GM18499 (cell line): ENCODE results near the gene RGS7.
"Not testable (repeated sequence)": the region's sequence is repeated elsewhere in the genome, so short reads cannot be mapped to it uniquely, and the experiment has no call there.

Experiments used
- ATAC-seq: cut with Tn5 transposase; IDR thresholded peaks from one replicate; pipeline ENCODE4 v1.9.1; 2021; ENCODE audit warnings: moderate number of reproducible peaks; ENCODE audit not compliant: insufficient read depth, unreplicated experiment

RGS7 gene

GRCh38 chr1:241156231-241156965 is 200.6 kb downstream of the RGS7 start:
- ATAC-seq, result no peak

GRCh38 chr1:241145881-241146280 is 211.1 kb downstream of the RGS7 start:
- no peak for ATAC-seq

DNA sequence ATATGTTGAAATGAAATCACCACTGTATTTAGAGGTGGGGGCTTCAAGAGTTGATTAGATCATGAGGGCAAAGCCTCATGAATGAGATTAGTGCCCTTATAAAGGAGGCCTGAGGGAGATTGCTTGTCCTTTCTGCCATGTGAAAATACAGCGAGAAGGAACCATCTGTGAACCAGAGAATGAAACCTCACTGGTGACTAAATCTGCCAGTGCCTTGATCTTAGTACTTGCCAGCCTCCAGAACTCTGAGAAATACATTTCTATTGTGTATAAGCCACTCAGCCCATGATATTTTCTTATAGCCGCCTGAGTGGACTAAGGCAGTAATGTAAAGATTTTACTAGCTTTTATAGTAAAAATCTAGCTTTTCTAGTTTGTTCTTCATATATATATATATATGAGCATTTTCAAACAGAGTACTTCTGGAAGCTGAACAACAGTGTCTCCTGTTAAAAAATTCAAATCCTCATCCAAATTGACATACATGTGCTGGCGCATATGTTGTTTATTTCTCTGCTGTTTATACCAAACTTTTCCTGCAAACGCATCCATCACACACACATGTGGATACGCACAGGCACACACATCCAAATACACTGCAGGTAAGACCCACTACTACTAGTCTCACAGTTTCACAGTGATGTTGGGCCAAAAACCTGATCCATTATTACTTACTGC is 213.1 kb downstream of the RGS7 start:
- no peak for ATAC-seq

- no peak for ATAC-seq
These were observed 214.5 kb downstream of the RGS7 start for GRCh38 chr1:241142493-241142892.

GRCh38 chr1:241141646-241142045 is 215.4 kb downstream of the RGS7 start:
- ATAC-seq, result not testable (repeated sequence)

DNA sequence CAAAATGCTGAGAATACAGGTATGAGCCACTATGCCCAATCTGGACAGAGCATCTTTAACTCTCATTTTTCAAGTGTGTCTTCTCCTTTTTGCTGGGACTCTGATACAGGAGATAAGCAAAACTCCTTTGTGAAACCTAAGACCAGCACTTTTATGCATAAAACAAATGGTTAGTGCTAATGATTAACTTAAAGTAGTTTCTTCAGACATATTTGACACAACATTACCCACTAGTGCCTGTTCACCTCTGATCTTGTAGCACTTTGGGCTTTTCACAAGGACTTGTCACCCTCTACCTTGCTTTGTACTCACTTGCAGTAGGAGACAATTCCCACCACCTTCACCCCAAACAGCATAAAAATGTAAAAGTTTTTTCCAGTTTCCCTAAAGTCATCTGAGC is 216.3 kb downstream of the RGS7 start:
- no peak for ATAC-seq

DNA sequence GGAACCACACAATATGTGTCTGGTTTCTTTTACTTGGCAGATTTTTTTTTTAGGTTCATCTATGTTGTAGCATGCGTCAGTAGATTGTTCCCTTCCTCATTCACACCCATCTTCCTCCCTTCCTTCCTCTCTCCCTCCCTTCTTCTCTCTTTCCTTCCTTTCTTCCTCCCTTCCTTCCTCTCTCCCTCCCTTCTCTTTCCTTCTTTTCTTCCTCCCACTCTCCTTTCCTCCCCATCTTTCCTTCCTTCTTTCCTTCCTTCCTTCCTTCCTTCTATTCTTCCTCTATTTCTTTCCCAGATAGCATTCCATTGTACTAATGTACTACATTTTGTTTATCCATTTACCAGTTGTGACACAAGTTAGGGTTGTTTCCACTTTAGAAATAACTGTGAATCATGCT is 218.0 kb downstream of the RGS7 start:
- ATAC-seq, result no peak

- no peak for ATAC-seq
These were observed 218.8 kb downstream of the RGS7 start for GRCh38 chr1:241138248-241138647.

DNA sequence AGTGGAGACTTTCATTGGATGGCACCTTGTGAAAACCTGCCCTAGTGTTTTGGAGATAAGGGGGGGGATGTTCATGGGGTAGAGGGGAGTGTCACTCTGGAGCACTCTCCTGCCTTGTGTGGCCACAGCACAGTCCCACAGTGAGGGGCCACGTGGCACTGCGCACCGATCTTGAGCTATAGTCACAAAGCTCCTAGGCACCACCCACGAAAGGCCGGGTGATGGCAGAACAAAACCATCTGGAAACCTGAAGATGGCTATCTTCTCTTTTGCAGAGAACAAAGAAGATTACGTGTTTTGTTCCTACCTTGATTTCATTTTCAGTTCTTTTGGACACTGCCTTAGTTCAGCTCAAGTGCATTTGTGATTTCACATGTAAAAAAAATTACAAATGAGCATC is 220.6 kb downstream of the RGS7 start:
- no peak for ATAC-seq

- ATAC-seq, result no peak
These were observed 225.3 kb downstream of the RGS7 start for GRCh38 chr1:241131636-241132194.

GRCh38 chr1:241130881-241131280 is 226.1 kb downstream of the RGS7 start:
- no peak for ATAC-seq

GRCh38 chr1:241129207-241129960 is 227.6 kb downstream of the RGS7 start:
- ATAC-seq, result no peak

DNA sequence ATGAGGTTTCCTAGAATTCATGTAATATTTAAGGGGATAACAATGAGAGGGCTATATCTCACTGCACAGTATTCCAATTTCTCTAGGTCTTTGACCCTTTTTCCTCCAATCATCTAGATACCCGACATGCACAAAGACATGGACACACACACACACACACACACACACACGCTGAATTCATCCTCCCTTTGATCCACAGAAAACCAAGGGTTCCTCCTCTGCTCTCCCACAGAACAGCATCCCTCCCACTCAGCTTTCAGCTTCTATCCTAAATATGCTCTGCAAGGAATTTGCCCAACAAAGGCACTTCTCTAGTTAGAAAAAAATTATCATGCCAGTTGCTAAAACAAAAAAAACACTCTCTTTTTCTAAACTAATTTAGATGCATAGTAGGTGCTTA is 231.7 kb downstream of the RGS7 start:
- no peak for ATAC-seq

GRCh38 chr1:241118049-241118448 is 239.0 kb downstream of the RGS7 start:
- ATAC-seq, result no peak

- no peak for ATAC-seq
These were observed 241.2 kb downstream of the RGS7 start for GRCh38 chr1:241115784-241116183.

- no peak for ATAC-seq
These were observed 242.2 kb downstream of the RGS7 start for GRCh38 chr1:241114699-241115233.

DNA sequence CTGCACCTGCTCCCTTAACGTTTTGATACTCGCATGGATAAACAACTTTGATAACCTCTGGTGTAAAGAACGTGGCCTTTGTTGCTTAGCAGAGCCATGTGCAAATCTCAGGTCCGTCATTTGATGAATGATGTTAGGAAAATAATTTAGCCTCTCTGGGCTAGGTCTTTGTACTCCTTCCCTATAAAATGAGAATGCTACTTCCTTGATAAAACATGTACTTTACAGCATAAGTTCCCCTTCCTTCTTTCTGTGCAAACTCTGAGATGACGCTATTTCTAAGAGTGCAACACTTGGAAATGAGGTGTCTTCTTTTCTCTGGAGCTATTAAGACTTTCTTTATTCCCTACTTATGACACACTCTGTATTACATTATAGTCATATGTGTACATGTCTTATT is 243.4 kb downstream of the RGS7 start:
- no peak for ATAC-seq

DNA sequence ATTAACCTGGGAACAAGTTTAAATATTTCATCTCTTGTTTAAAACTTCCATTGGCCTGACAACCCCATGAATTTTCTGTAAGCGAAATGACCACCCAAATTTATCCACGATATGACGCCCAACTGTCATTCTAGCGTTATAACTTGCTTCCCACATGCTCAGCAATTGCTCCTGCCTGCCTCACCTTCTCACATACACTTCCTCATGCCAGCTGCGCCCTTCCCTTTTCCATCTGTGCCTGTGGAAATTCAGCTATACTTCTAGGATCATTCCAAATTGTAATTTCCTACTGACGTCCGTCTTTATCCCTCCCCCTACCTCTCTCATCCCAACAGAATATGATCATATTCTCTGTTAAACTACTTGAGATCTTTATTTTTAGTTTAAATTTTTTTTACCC is 248.0 kb downstream of the RGS7 start:
- ATAC-seq, result no peak

- ATAC-seq, result no peak
These were observed 251.9 kb downstream of the RGS7 start for GRCh38 chr1:241105147-241105546.

DNA sequence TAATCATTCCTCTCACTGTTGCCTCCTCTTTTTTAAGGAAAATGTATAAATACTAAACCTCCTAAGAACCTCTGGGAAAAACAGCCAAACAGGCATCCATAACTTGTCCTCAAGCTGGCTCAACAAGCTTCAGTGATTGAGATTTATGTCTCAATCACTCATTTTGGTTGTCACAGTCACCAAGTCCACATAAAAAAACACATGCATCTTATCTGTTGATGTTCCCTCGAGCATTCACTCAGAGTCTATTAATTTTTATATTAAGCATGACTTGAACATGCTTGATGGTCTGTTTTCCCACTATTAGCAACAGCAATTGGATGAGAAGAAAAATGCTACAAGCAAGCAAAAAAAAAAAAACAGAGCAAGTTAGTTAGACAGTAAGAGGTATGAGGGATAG is 254.3 kb downstream of the RGS7 start:
- ATAC-seq, result no peak

- ATAC-seq, result no peak
These were observed 255.4 kb downstream of the RGS7 start for GRCh38 chr1:241101622-241102021.
